Measurements from ENCODE around the gene EML6. TPM values are rescaled to one million over a fixed set of nuclear protein-coding genes. Genes with fewer than 3 reads are reported as not detected.

Gene EML6
- total and polyA plus RNA-seq, 2 experiments from 2014 or later = 2.7 to 6.2 TPM

DNA sequence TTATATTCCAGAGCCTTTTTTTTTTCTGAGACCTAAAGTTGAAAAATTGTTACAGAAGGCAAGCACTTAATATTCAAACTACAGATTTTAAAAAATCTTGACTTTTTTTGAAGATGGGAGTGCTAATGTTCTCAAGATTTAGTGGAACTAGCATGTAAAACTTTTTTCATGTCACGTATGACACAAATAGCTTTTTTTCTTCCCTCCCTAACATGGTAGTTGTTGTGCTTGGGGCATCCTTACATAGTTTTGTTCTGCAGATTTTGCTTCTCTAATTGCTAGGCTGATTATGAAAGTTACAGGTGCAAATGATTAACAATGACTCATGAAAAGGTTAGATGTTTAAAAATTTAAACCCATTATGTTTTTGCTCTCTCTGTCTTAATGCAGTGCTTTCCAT is 3.0 kb downstream of the EML6 start (continued):
- TF ChIP-seq ZNF331 (CRISPR knock-in tag; IDR thresholded peaks at IDR 0.05; ENCODE audit: low read depth) = no peak
- TF ChIP-seq, protein P1, sequence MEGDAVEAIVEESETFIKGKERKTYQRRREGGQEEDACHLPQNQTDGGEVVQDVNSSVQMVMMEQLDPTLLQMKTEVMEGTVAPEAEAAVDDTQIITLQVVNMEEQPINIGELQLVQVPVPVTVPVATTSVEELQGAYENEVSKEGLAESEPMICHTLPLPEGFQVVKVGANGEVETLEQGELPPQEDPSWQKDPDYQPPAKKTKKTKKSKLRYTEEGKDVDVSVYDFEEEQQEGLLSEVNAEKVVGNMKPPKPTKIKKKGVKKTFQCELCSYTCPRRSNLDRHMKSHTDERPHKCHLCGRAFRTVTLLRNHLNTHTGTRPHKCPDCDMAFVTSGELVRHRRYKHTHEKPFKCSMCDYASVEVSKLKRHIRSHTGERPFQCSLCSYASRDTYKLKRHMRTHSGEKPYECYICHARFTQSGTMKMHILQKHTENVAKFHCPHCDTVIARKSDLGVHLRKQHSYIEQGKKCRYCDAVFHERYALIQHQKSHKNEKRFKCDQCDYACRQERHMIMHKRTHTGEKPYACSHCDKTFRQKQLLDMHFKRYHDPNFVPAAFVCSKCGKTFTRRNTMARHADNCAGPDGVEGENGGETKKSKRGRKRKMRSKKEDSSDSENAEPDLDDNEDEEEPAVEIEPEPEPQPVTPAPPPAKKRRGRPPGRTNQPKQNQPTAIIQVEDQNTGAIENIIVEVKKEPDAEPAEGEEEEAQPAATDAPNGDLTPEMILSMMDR (conservative IDR thresholded peaks at IDR 0.05; ENCODE audit: low read depth in 2 of 2) = no peak
- TF ChIP-seq STAT1 (IDR thresholded peaks at IDR 0.05; ENCODE audit: unreplicated experiment) = no peak

DNA sequence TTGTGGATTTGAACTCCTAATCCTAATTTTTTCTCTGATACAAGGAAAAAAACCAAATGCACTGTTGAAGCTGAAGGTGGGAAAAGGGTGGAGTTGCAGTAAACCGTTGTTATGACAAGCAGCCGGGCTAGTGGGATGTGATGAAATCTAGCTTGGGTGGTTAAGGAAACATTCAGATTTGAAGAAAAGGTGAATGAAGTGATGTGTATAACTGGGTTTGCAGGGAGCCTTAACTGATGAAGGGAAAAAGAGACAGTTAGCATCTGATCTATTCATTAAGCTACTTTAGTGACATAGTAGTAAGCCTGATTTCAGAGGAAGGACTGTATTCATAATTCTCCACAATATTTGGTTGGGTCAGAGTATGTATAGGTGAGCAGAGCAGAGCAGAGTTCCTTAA is 3.5 kb downstream of the EML6 start:
- no peak overlapping the region for H3K4me3 ChIP-seq
- H3K27me3 ChIP-seq (ENCODE audit: insufficient read depth) = peaks cover 41% of the 10 kb centered on the region
- peaks cover 34% of the 10 kb centered on the region for H3K27me3 Mint-ChIP-seq (ENCODE audit: insufficient read depth, low read depth, poor library complexity)
- no peak overlapping the region for H3K27ac ChIP-seq (ENCODE audit: low read depth)
- no peak overlapping the region for H3K4me2 ChIP-seq
- DNase-seq (ENCODE audit: low spot score) = no peak
- H3K4me1 ChIP-seq (ENCODE audit: insufficient read depth) = peaks cover 6% of the 10 kb centered on the region
- no peaks in the 10 kb centered on the region for H3K9me3 Mint-ChIP-seq
- H3F3A ChIP-seq (replicated peaks; ENCODE audit: low read depth) = peaks cover 3% of the 10 kb centered on the region; the same call in 1 of the 2 replicates
- no peaks in the 10 kb centered on the region for H3K79me2 ChIP-seq (replicated peaks; ENCODE audit: insufficient read depth)
- no peaks in the 10 kb centered on the region for H3K36me3 ChIP-seq (ENCODE audit: insufficient read depth)
- TF ChIP-seq EZH2 (IDR thresholded peaks at IDR 0.05; ENCODE audit: low read depth, unreplicated experiment) (no peak), ZNF114 (CRISPR knock-in tag; IDR thresholded peaks at IDR 0.05) (no peak), EZH2phosphoT487 (IDR thresholded peaks at IDR 0.05; ENCODE audit: unreplicated experiment) (no peak), NANOG (IDR thresholded peaks at IDR 0.05; ENCODE audit: borderline replicate concordance) (no peak), CREB1 (CRISPR knock-in tag; IDR thresholded peaks at IDR 0.05; ENCODE audit: low read depth) (no peak), JUNB (IDR thresholded peaks at IDR 0.05; ENCODE audit: unreplicated experiment) (no peak), POLR2AphosphoS5 (IDR thresholded peaks at IDR 0.05; ENCODE audit: low read depth) (no peak), STAT1 (IDR thresholded peaks at IDR 0.05; ENCODE audit: unreplicated experiment) (no peak), ZNF331 (CRISPR knock-in tag; IDR thresholded peaks at IDR 0.05; ENCODE audit: low read depth) (no peak)
- TF ChIP-seq, protein P1 (conservative IDR thresholded peaks at IDR 0.05; ENCODE audit: low read depth in 2 of 2) = no peak
- TF ChIP-seq, protein P2, sequence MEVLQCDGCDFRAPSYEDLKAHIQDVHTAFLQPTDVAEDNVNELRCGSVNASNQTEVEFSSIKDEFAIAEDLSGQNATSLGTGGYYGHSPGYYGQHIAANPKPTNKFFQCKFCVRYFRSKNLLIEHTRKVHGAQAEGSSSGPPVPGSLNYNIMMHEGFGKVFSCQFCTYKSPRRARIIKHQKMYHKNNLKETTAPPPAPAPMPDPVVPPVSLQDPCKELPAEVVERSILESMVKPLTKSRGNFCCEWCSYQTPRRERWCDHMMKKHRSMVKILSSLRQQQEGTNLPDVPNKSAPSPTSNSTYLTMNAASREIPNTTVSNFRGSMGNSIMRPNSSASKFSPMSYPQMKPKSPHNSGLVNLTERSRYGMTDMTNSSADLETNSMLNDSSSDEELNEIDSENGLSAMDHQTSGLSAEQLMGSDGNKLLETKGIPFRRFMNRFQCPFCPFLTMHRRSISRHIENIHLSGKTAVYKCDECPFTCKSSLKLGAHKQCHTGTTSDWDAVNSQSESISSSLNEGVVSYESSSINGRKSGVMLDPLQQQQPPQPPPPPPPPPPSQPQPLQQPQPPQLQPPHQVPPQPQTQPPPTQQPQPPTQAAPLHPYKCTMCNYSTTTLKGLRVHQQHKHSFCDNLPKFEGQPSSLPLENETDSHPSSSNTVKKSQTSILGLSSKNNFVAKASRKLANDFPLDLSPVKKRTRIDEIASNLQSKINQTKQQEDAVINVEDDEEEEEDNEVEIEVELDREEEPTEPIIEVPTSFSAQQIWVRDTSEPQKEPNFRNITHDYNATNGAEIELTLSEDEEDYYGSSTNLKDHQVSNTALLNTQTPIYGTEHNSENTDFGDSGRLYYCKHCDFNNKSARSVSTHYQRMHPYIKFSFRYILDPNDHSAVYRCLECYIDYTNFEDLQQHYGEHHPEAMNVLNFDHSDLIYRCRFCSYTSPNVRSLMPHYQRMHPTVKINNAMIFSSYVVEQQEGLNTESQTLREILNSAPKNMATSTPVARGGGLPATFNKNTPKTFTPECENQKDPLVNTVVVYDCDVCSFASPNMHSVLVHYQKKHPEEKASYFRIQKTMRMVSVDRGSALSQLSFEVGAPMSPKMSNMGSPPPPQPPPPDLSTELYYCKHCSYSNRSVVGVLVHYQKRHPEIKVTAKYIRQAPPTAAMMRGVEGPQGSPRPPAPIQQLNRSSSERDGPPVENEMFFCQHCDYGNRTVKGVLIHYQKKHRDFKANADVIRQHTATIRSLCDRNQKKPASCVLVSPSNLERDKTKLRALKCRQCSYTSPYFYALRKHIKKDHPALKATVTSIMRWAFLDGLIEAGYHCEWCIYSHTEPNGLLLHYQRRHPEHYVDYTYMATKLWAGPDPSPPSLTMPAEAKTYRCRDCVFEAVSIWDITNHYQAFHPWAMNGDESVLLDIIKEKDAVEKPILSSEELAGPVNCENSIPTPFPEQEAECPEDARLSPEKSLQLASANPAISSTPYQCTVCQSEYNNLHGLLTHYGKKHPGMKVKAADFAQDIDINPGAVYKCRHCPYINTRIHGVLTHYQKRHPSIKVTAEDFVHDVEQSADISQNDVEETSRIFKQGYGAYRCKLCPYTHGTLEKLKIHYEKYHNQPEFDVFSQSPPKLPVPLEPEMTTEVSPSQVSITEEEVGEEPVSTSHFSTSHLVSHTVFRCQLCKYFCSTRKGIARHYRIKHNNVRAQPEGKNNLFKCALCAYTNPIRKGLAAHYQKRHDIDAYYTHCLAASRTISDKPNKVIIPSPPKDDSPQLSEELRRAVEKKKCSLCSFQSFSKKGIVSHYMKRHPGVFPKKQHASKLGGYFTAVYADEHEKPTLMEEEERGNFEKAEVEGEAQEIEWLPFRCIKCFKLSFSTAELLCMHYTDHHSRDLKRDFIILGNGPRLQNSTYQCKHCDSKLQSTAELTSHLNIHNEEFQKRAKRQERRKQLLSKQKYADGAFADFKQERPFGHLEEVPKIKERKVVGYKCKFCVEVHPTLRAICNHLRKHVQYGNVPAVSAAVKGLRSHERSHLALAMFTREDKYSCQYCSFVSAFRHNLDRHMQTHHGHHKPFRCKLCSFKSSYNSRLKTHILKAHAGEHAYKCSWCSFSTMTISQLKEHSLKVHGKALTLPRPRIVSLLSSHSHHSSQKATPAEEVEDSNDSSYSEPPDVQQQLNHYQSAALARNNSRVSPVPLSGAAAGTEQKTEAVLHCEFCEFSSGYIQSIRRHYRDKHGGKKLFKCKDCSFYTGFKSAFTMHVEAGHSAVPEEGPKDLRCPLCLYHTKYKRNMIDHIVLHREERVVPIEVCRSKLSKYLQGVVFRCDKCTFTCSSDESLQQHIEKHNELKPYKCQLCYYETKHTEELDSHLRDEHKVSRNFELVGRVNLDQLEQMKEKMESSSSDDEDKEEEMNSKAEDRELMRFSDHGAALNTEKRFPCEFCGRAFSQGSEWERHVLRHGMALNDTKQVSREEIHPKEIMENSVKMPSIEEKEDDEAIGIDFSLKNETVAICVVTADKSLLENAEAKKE (CRISPR knock-in tag; IDR thresholded peaks at IDR 0.05) = no peak
- H3K36me3 Mint-ChIP-seq (ENCODE audit: low read depth) = no peaks in the 10 kb centered on the region; the same call in 2 of the 3 replicates
- no peak for ATAC-seq
- H3K27ac Mint-ChIP-seq = no peak overlapping the region
- H3K4me3 Mint-ChIP-seq = no peak overlapping the region
- H3K9me2 ChIP-seq (ENCODE audit: insufficient read depth) = no peaks in the 10 kb centered on the region
- no peaks in the 10 kb centered on the region; the same call in 1 of the 2 replicates for H4K20me1 ChIP-seq (replicated peaks; ENCODE audit: insufficient read depth)
- no peak overlapping the region for H2AFZ ChIP-seq
- H3K4me1 Mint-ChIP-seq = peaks cover 6% of the 10 kb centered on the region

Measured in GM23338 (cell line).